HG03342 (cell line): ENCODE measurements around the gene PTGDR.

Experiments
- ATAC-seq: cut with Tn5 transposase; IDR thresholded peaks from one replicate; pipeline ENCODE4 v1.9.1; 2021; ENCODE audit warnings: mild to moderate bottlenecking, moderate library complexity; ENCODE audit not compliant: unreplicated experiment

The PTGDR gene

GRCh38 chr14:52263190-52263589 lies 4.3 kb upstream of the PTGDR start:
- ATAC-seq, result no peak

GRCh38 chr14:52265253-52265652 lies 2.2 kb upstream of the PTGDR start:
- ATAC-seq, result no peak

- no peak for ATAC-seq
These were observed 1.3 kb upstream of the PTGDR start for GRCh38 chr14:52266179-52266578.

DNA sequence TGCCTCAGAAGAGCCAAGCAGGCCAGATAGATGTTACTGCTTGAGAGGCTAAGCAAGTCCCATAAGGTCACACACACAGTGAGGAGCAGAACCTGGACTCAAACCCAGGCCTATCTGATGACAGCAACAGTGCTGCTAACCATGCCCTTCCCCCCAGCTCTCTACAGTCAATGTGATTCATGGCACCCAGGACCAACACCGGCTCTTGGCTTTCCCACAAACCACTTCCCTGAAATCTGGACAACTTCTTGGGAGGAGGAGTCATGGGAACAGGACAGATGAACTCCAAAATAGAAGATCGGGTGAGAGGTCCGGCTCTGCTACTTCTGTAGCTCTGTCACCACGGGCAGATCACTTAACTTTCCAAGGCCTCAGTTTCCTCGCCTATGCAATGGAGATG lies 716 bp upstream of the PTGDR start:
- no peak for ATAC-seq

- ATAC-seq, result no peak
These were observed 972 bp downstream of the PTGDR start for GRCh38 chr14:52268279-52269061.

GRCh38 chr14:52269100-52269499 lies 1.6 kb downstream of the PTGDR start:
- ATAC-seq, result no peak

DNA sequence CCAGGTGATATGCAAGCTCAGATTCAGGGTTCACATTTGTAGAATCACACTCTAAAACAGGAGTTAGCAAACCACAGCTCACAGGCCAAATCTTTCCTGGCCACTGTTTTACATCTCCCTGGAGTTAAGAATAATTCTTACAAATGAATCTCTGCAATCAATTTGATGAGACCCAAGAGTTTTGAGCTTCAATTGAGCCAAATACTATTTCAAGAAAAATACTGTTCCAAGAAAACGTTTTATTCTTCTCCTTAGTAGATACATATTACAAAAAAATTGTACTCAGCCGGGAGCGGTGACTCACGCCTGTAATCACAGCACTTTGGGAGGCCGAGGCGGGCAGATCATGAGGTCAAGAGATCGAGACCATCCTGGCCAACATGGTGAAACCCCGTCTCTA lies 2.5 kb downstream of the PTGDR start:
- ATAC-seq, result no peak

GRCh38 chr14:52271538-52271937 lies 4.0 kb downstream of the PTGDR start:
- ATAC-seq, result no peak

- ATAC-seq, result no peak
These were observed 4.9 kb downstream of the PTGDR start for GRCh38 chr14:52272375-52272774.

GRCh38 chr14:52275372-52275771 lies 7.9 kb downstream of the PTGDR start:
- no peak for ATAC-seq

DNA sequence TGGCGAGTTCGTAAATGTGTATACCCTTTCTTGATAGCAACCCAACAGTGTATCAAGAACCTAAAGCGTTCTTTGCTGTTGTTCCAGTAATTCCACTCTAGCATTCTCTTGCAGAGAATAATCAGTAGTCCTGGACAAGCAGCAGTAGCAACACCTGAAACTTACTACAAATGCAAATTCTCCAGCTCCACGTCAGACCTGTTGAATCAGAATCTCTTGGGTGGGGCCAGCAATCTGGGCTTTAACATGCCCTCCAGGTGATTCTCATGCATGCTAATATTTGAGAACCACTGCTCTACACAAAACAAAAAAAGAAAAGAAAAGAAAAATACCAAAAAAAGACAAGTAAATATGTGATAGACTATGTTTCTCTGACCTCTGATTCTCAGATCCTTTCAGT lies 10.1 kb downstream of the PTGDR start:
- no peak for ATAC-seq

GRCh38 chr14:52279408-52279807 lies 11.9 kb downstream of the PTGDR start:
- no peak for ATAC-seq

GRCh38 chr14:52283099-52283498 lies 15.6 kb downstream of the PTGDR start:
- ATAC-seq, result no peak

DNA sequence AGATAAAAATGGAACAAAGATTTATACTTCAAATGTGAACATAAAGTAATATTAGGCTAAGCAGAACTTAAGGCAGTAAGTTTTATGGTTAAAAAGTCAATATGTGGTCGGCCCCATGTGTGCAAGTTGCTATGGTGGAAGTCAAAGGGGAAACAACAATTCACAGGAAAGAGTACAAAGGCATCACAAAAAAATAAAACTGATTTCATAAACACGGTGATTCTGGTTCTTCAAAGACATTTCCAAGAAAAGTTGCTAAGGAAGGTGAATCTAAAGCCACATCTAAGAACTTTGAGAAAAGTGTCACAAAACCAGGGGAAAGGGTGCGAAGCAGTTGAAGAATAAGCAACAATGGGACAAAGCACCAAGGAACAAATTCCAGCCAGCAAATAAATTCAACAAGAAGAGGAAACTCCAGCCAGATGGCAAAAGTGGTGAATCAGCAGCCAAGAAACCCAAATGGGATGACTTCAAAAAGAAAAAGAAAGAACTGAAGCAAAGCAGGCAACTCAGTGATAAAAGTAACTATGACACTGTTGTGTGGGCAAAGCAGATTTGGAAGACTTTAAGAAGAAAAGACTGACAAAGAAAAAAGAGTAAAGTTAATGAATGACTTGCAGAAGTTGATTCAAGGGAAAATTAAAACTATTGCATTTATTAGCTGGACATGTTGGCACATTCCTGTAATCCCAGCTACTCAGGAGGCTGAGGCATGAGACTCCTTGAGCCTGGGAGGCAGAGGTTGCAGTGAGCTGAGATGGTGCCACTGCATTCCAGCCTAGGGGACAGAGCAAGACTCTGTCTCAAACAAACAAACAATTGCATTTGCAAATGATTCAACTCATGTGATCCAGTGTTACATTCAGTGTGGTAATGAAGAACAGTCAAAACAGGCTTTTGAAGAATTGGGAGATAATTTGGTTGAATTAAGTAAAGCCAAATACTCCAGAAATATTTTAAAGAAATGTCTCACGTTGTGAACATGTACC lies 19.5 kb downstream of the PTGDR start:
- ATAC-seq, result no peak

GRCh38 chr14:52296378-52296777 lies 28.9 kb downstream of the PTGDR start:
- ATAC-seq, result no peak

DNA sequence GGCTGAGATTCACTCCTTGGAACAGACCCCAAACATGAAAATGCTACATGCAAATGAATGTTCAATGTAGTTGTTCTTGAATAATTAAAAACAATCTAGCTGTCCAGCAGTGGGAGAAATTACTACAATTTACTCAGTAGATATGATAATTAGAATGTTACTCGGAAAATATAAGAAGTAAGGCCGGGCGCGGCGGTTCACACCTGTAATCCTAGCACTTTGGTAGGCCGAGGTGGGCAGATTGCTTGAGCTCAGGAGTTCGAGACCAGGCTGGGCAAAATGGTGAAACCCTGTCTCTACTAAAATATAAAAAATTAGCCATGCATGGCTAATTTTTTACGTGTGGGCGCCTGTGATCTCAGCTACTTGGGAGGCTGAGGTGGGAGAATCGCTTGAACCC lies 31.3 kb downstream of the PTGDR start:
- ATAC-seq, result no peak

- ATAC-seq, result no peak
These were observed 32.3 kb downstream of the PTGDR start for GRCh38 chr14:52299692-52300278.

DNA sequence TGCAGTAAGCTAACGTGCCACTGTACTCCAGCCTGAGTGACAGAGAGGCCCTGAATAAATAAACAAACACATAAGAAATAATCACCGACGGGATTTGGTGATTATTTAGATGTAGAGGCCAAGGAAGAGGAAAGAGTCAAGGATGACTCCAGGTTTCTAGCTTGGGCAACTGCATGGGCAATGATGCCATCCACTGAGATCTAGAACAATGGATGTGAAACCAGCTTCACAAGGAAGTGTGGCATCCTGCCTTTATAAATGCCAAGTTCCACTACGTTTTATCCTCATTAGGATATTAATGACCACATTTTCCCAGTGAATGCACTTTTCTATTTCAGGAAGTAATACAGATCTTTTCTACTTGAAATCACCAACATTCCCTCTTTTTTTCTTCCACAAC lies 35.7 kb downstream of the PTGDR start:
- ATAC-seq, result no peak

GRCh38 chr14:52304248-52304904 lies 36.9 kb downstream of the PTGDR start:
- ATAC-seq, result no peak

- no peak for ATAC-seq
These were observed 37.5 kb downstream of the PTGDR start for GRCh38 chr14:52305014-52305413.

DNA sequence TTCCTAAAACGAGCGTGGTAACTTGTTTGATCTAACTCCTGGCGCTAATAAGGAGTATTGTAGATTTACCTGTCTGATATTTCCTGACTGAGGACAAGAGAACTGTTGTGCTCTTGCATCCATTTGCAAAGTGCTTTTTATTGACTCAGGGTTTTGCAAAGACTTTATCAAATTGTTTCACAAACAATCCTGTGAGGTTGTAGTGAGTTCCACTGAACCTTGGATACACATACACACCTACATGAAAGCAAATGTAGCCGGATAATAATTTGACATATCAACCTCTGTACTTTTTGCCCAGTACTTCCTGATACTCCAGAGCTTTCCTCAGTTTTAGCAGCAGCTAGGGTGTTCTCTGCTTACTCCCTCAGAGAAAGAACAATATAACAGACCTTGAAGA lies 39.9 kb downstream of the PTGDR start:
- ATAC-seq, result no peak
